Fibroblast of lung (primary cell): ENCODE data around the gene TMEM178B. TPM values are rescaled to one million over a fixed set of nuclear protein-coding genes. Genes with fewer than 3 reads are reported as not detected.

Source experiments
- DNase-seq, 2 donors: peaks; one replicate each; pipeline versions ENCODE4 v3.0.0 to v3.0.0-alpha.2; 2010; ENCODE audit warnings: low read depth in 2 of 2
- H2AFZ ChIP-seq: 2 replicates; pipeline ENCODE4 v1.5.1; 2012; ENCODE audit warnings: low read length, control low read depth, inconsistent platforms
- H3K27ac ChIP-seq: 2 replicates; pipeline ENCODE4 v1.5.1; 2011; ENCODE audit warnings: low read length, control low read depth; ENCODE audit not compliant: insufficient read depth
- H3K27me3 ChIP-seq: 2 replicates; pipeline ENCODE4 v1.5.1; 2011; ENCODE audit warnings: mild to moderate bottlenecking, low read length; ENCODE audit not compliant: control insufficient read depth, insufficient read depth
- H3K36me3 ChIP-seq: 2 replicates; pipeline ENCODE4 v1.5.1; 2011; ENCODE audit warnings: low read length; ENCODE audit not compliant: control insufficient read depth, insufficient read depth
- H3K4me1 ChIP-seq: 2 replicates; pipeline ENCODE4 v1.5.1; 2011; ENCODE audit warnings: low read length; ENCODE audit not compliant: control insufficient read depth, insufficient read depth; ENCODE audit errors: extremely low read depth
- H3K4me2 ChIP-seq: 2 replicates; pipeline ENCODE4 v1.5.1; 2011; ENCODE audit warnings: low read length, control low read depth; ENCODE audit not compliant: insufficient read depth; ENCODE audit errors: extremely low read depth
- H3K4me3 ChIP-seq, 4 experiments: fragments of 200-600 bp in 1 of 4; sonication (generic) in 1 of 4; replicated peaks in 1 of 4; 2 replicates each; pipeline ENCODE4 v1.5.1; 2011 to 2016; ENCODE audit warnings: low read length in 4 of 4, low read depth in 3 of 4, mild to moderate bottlenecking in 3 of 4, control low read depth in 2 of 4, inconsistent platforms in 1 of 4, mixed read lengths in 1 of 4; ENCODE audit not compliant: insufficient read depth in 1 of 4; ENCODE audit errors: control extremely low read depth in 1 of 4
- H3K79me2 ChIP-seq: 2 replicates; pipeline ENCODE4 v1.5.1; 2012; ENCODE audit warnings: mild to moderate bottlenecking, low read length, inconsistent platforms; ENCODE audit not compliant: control insufficient read depth, insufficient read depth
- H3K9ac ChIP-seq: 2 replicates; pipeline ENCODE4 v1.5.1; 2011; ENCODE audit warnings: mild to moderate bottlenecking, low read length, control low read depth; ENCODE audit not compliant: insufficient read depth
- H3K9me3 ChIP-seq: 2 replicates; pipeline ENCODE4 v1.5.1; 2012; ENCODE audit warnings: low read depth, low read length; ENCODE audit not compliant: control insufficient read depth, insufficient read depth
- H4K20me1 ChIP-seq: 2 replicates; pipeline ENCODE4 v1.5.1; 2011; ENCODE audit warnings: low read length; ENCODE audit not compliant: control insufficient read depth, insufficient read depth; ENCODE audit errors: extremely low read depth
- CTCF ChIP-seq, 2 donors: IDR thresholded peaks in 1 of 2; conservative IDR thresholded peaks in 1 of 2; 1 replicate in 1 of 2; 2 replicates in 1 of 2; pipeline ENCODE4 v1.5.1; 2011 to 2012; ENCODE audit warnings: low read length in 2 of 2, control low read depth in 1 of 2, inconsistent platforms in 1 of 2, low read depth in 1 of 2, mild to moderate bottlenecking in 1 of 2
- EZH2 ChIP-seq: IDR thresholded peaks from 2 replicates; pipeline ENCODE4 v1.5.1; 2012; ENCODE audit warnings: low read length, control low read depth, mild to moderate bottlenecking; ENCODE audit errors: missing control alignments
- polyA plus RNA-seq, 2 donors: library from polyadenylated mRNA; depleted of rRNA in 1 of 2; stranded (reverse) in 1 of 2; unstranded in 1 of 2; fragments of >200 nt; gene quantifications; 2 replicates each; pipeline ENCODE4 v1.2.1, GENCODE V29; 2011 to 2012; ENCODE audit warnings: missing spikeins in 1 of 2
- total RNA-seq: library from RNA; depleted of rRNA; stranded (reverse); fragments of >200 nt; gene quantifications from 2 replicates; pipeline ENCODE4 v1.2.1, GENCODE V29; 2014

Gene TMEM178B
- total and polyA plus RNA-seq, 2 donors (not counting 1 experiment from before 2014, with no cell fraction given), result under 0.01 to 0.14 TPM

GRCh38 chr7:141361479-141361878 is 287.6 kb downstream of the TMEM178B start:
- Histone ChIP-seq H2AFZ (no peak overlapping the region), H3K27ac (no peak overlapping the region), H3K79me2 (no peaks in the 10 kb centered on the region), H3K4me2 (no peak overlapping the region), H3K4me3 (no peak overlapping the region), H3K36me3 (no peaks in the 10 kb centered on the region), H3K9me3 (no peaks in the 10 kb centered on the region), H4K20me1 (no peaks in the 10 kb centered on the region), H3K4me1 (no peaks in the 10 kb centered on the region), H3K27me3 (no peaks in the 10 kb centered on the region), H3K9ac (no peak overlapping the region)
- TF ChIP-seq CTCF (conservative IDR thresholded peaks at IDR 0.05 in 1 of 2, IDR thresholded peaks at IDR 0.05 in 1 of 2; ENCODE audit: low read depth in 1 of 2, low read length in 2 of 2), result no peak
- TF ChIP-seq EZH2, result no peak
- no peak for DNase-seq

GRCh38 chr7:141361960-141362359 is 288.1 kb downstream of the TMEM178B start:
- Histone ChIP-seq H3K4me2 (no peak overlapping the region), H4K20me1 (no peaks in the 10 kb centered on the region), H2AFZ (no peak overlapping the region), H3K36me3 (no peaks in the 10 kb centered on the region), H3K9me3 (no peaks in the 10 kb centered on the region), H3K27me3 (no peaks in the 10 kb centered on the region), H3K9ac (no peak overlapping the region), H3K79me2 (no peaks in the 10 kb centered on the region), H3K4me1 (no peaks in the 10 kb centered on the region), H3K4me3 (no peak overlapping the region), H3K27ac (no peak overlapping the region)
- no peak for DNase-seq
- TF ChIP-seq CTCF (conservative IDR thresholded peaks at IDR 0.05 in 1 of 2, IDR thresholded peaks at IDR 0.05 in 1 of 2; ENCODE audit: low read depth in 1 of 2, low read length in 2 of 2) (no peak), EZH2 (no peak)

- DNase-seq, result peak; percentile 66 to 91
- Histone ChIP-seq H4K20me1 (no peaks in the 10 kb centered on the region), H3K4me1 (no peaks in the 10 kb centered on the region), H3K36me3 (no peaks in the 10 kb centered on the region), H3K79me2 (no peaks in the 10 kb centered on the region), H3K9me3 (no peaks in the 10 kb centered on the region), H3K27me3 (no peaks in the 10 kb centered on the region), H3K4me2 (no peak overlapping the region), H3K27ac (no peak overlapping the region), H2AFZ (no peak overlapping the region), H3K9ac (no peak overlapping the region), H3K4me3 (no peak overlapping the region)
- TF ChIP-seq CTCF (conservative IDR thresholded peaks at IDR 0.05 in 1 of 2, IDR thresholded peaks at IDR 0.05 in 1 of 2; ENCODE audit: low read depth in 1 of 2, low read length in 2 of 2) (no peak), EZH2 (no peak)
These were observed 288.9 kb downstream of the TMEM178B start for GRCh38 chr7:141362580-141363435.
